ENCODE data around the gene SART3. TPM values are rescaled to one million over a fixed set of nuclear protein-coding genes. Genes with fewer than 3 reads are reported as not detected.

SART3 gene
- total and polyA plus RNA-seq, 10 donors, result 13.1 to 118 (median 64.9) TPM

DNA sequence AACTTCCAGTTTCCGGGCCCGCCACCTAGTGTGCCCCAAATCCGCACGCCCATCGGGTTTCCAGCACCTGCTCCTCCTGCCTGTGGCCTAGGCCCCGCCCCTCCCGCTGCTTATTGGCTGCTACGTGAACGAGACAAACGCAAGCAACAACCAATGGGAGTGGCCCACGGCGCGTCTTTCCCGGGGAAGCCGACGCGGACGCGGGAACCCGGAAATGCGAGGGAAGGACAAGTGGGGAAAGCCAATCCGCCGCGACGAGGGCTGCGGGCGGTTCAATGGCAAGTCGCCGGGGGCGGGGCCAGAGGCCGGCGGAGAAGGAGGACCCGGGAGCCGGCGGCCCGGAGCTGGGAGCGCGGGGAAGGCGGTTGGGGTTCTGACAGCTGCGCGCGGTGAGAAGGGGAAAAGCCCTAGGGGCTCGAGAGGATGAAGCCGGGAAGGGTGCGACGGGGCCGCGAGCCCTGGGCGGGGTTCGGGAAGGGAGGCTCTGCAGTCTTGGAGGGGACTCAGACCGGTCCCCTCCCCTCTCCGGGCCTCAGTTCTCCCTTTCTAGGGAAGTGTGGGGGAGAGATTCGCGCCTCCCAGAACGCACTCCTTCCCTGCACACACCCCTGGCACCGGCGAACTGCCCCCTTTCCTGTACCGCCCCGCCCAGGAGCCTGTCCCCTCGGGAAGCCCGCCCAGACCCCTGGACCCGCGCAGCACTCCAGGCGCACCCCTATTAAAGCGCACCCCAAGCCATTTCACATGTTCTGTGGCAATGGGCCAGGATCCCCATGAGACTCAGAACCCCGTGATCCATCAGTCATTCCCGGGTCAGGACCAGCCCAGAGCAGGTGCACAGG lies 45.8 kb downstream of the SART3 start, which contains the start of gene FICD:
Gene FICD, plus strand, starts transcription at position 305 of the 842 bp plus-strand sequence. CDS start 1,696 bp downstream, outside the sequence.
- Histone ChIP-seq H3K36me3 (peaks cover 0 to 35% (median 27%) of the 10 kb centered on the region in 6 donors), H3K9me3 (no peaks in the 10 kb centered on the region), H3K27ac (peak within 1 kb of the TSS; percentile 51 to 91 (median 82)), H3K4me1 (peaks cover 8 to 49% (median 26%) of the 10 kb centered on the region in 6 donors), H3K4me3 (peak within 1 kb of the TSS; percentile 78 to 95 (median 89)), H3K27me3 (replicated peaks in 1 of 7) (no peaks in the 10 kb centered on the region)
- 0 to 1% (median 0%) methylated on average over 52 to 67 of the region's 67 CpGs for WGBS, 5 donors
- peak; percentile 100 for DNase-seq
- intact Hi-C loops (cut with DNase I; ENCODE audit: low total_unique reads), result no loop called here
- no peak for TF ChIP-seq POLR2A (IDR thresholded peaks at IDR 0.05)
- peak; percentile 88 to 93 (median 92) for TF ChIP-seq POLR2AphosphoS5 (IDR thresholded peaks at IDR 0.05)
- peak in 4 of 11 experiments; percentile 15 to 49 (median 24) for TF ChIP-seq CTCF (IDR thresholded peaks at IDR 0.05 in 8 of 11, conservative IDR thresholded peaks at IDR 0.05 in 3 of 11)

- H3K27me3 ChIP-seq (replicated peaks in 1 of 7), result no peaks in the 10 kb centered on the region
- peak overlapping the region in 6 of 8 donors; percentile 62 to 91 (median 84) for H3K27ac ChIP-seq
- H3K9me3 ChIP-seq, result no peaks in the 10 kb centered on the region
- DNase-seq, result no peak
- TF ChIP-seq CTCF (IDR thresholded peaks at IDR 0.05 in 8 of 11, conservative IDR thresholded peaks at IDR 0.05 in 3 of 11) (no peak), POLR2A (IDR thresholded peaks at IDR 0.05) (no peak), POLR2AphosphoS5 (IDR thresholded peaks at IDR 0.05) (no peak)
- peaks cover 0 to 28% (median 22%) of the 10 kb centered on the region in 6 donors for H3K36me3 ChIP-seq
- intact Hi-C loops (cut with DNase I; ENCODE audit: low total_unique reads), result no loop called here
- peak overlapping the region; percentile 78 to 95 (median 89) for H3K4me3 ChIP-seq
- peaks cover 8 to 49% (median 26%) of the 10 kb centered on the region in 6 donors for H3K4me1 ChIP-seq
- 22 to 30% (median 27%) methylated on average over 19 of the region's 19 CpGs for WGBS, 5 donors
Observed at GRCh38 chr12:108514468-108514972, 46.5 kb downstream of the SART3 start.

DNA sequence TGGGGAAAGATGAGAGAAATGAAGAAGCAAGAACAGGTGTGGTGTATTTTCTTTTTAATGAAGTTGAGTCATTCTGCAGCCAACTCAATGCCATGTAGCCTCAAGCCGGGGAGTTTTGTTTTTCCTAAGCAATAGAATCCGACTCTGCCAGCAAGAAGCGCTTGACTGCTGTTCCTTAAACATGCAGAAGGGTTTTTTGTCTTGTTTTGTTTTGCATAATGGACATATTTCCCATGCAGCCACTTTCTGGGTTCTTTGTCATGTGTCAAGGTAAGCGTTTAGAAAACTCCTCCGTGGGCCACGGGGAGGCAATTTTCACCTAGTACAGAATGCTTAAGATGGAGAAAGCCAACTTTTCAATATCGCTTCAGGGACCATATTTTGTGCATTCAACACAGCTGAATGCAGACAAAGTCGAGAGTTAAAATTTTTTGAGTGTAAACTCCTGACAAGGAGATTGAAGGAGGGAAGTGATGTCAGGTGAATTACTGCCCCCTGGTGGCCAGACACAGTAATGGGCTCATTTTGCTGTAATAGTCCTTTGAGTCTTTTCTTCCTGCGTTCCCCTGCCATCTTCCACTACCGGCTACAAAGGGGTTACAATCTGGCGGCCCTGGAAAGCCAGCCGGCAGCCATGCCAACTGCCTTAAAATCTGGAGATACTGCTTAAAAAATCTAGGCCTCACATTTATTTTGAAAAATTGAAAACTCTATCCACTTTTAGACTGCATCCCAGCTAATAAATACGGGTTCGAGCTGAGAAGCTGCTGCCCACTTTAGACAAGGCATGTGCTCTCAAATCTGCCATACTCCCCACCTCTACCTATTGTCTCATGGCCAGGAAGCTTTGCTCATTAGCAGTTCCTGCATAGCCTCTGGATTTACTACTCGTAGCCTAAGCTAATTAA lies 49.1 kb downstream of the SART3 start:
- Histone ChIP-seq H3K4me1 (peaks cover 8 to 38% (median 25%) of the 10 kb centered on the region in 6 donors), H3K9me3 (no peaks in the 10 kb centered on the region), H3K36me3 (peaks cover 0 to 2% (median under 1%) of the 10 kb centered on the region in 6 donors), H3K27me3 (replicated peaks in 1 of 7) (no peaks in the 10 kb centered on the region), H3K4me3 (peak overlapping the region in 2 of 8 donors; percentile 22 to 46), H3K27ac (no peak overlapping the region)
- WGBS, 5 donors, result 30 to 40% (median 31%) methylated on average over 15 of the region's 15 CpGs
- TF ChIP-seq CTCF (IDR thresholded peaks at IDR 0.05 in 8 of 11, conservative IDR thresholded peaks at IDR 0.05 in 3 of 11), result peak; percentile 65 to 92 (median 87)
- no peak for TF ChIP-seq POLR2AphosphoS5 (IDR thresholded peaks at IDR 0.05)
- intact Hi-C loops (cut with DNase I; ENCODE audit: low total_unique reads), result no loop called here
- peak; percentile 86 for DNase-seq
